HepG2 (cell line): ENCODE results near the gene RNF14. TPM values are rescaled to one million over a fixed set of nuclear protein-coding genes. Genes with fewer than 3 reads are reported as not detected.

ENCODE experiments used
- ATF7-NPFF ChIP-seq: sonication (generic); formaldehyde crosslinking; IDR thresholded peaks from 2 replicates; pipeline ENCODE4 v1.8.1; 2023; ENCODE audit warnings: mild to moderate bottlenecking, low read depth, missing genetic modification reagents, moderate library complexity
- DZIP1 ChIP-seq: sonication (generic); formaldehyde crosslinking; IDR thresholded peaks from 2 replicates; pipeline ENCODE4 v1.5.0; 2020; ENCODE audit warnings: mild to moderate bottlenecking, missing genetic modification reagents
- IRF1 ChIP-seq: sonication (generic); formaldehyde crosslinking; IDR thresholded peaks from 2 replicates; pipeline ENCODE4 v1.4.0; 2020; ENCODE audit warnings: low read depth, mild to moderate bottlenecking, missing genetic modification reagents
- MIXL1 ChIP-seq: IDR thresholded peaks from 2 replicates; pipeline ENCODE4 v1.6.1; 2016
- MXD4 ChIP-seq: IDR thresholded peaks from 2 replicates; pipeline ENCODE4 v1.6.1; 2016; ENCODE audit warnings: mild to moderate bottlenecking, missing biosample characterization, missing genetic modification reagents
- RBAK ChIP-seq: sonication (generic); formaldehyde crosslinking; IDR thresholded peaks from 2 replicates; pipeline ENCODE4 v1.5.1; 2020; ENCODE audit warnings: mild to moderate bottlenecking, missing genetic modification reagents
- RELA ChIP-seq: sonication (generic); formaldehyde crosslinking; IDR thresholded peaks from 2 replicates; pipeline ENCODE4 v1.4.0; 2020; ENCODE audit warnings: missing genetic modification reagents
- SNAPC2 ChIP-seq: sonication (generic); formaldehyde crosslinking; IDR thresholded peaks from 2 replicates; pipeline ENCODE4 v1.8.1; 2022; ENCODE audit warnings: mild to moderate bottlenecking, missing genetic modification reagents
- SP5 ChIP-seq: IDR thresholded peaks from 2 replicates; pipeline ENCODE4 v1.6.1; 2016; ENCODE audit warnings: low read depth, borderline replicate concordance
- SRF ChIP-seq: IDR thresholded peaks from 2 replicates; pipeline ENCODE4 v1.6.1; 2011; ENCODE audit warnings: mild to moderate bottlenecking, low read depth, low read length, moderate library complexity
- TFE3 ChIP-seq: IDR thresholded peaks from 2 replicates; pipeline ENCODE4 v1.6.1; 2016
- ZBTB43 ChIP-seq: sonication (generic); formaldehyde crosslinking; conservative IDR thresholded peaks from 2 replicates; pipeline ENCODE4 v1.4.0; 2020; ENCODE audit warnings: missing genetic modification reagents
- ZFP36L1 ChIP-seq: sonication (generic); formaldehyde crosslinking; IDR thresholded peaks from 2 replicates; pipeline ENCODE4 v1.8.0; 2022; ENCODE audit warnings: mild to moderate bottlenecking, missing genetic modification reagents, moderate library complexity
- ZFP90 ChIP-seq: sonication (generic); formaldehyde crosslinking; IDR thresholded peaks from 2 replicates; pipeline ENCODE4 v1.8.0; 2022; ENCODE audit warnings: missing genetic modification reagents, mild to moderate bottlenecking, inconsistent platforms, borderline replicate concordance
- ZKSCAN1 ChIP-seq: fragments of 150-350 bp; IDR thresholded peaks from 2 replicates; pipeline ENCODE4 v1.6.1; 2014; ENCODE audit warnings: low read length
- ZNF362 ChIP-seq: sonication (generic); formaldehyde crosslinking; IDR thresholded peaks from 2 replicates; pipeline ENCODE4 v1.4.0; 2020; ENCODE audit warnings: missing genetic modification reagents, mild to moderate bottlenecking, borderline replicate concordance
- ZNF503 ChIP-seq: sonication (generic); formaldehyde crosslinking; IDR thresholded peaks from 2 replicates; pipeline ENCODE4 v1.4.0; 2020; ENCODE audit warnings: missing genetic modification reagents
- ZNF724P ChIP-seq: sonication (generic); formaldehyde crosslinking; IDR thresholded peaks from 2 replicates; pipeline ENCODE4 v1.8.0; 2022; ENCODE audit warnings: missing genetic modification reagents, borderline replicate concordance
- ZNF788 ChIP-seq: sonication (generic); formaldehyde crosslinking; IDR thresholded peaks from 2 replicates; pipeline ENCODE4 v1.5.0; 2020; ENCODE audit warnings: mild to moderate bottlenecking, missing genetic modification reagents, borderline replicate concordance
- ZNF839 ChIP-seq: sonication (generic); formaldehyde crosslinking; IDR thresholded peaks from 2 replicates; pipeline ENCODE4 v1.4.0; 2020; ENCODE audit warnings: missing genetic modification reagents, mild to moderate bottlenecking, borderline replicate concordance
- polyA plus RNA-seq, 8 experiments: library from polyadenylated mRNA; depleted of rRNA in 3 of 8; stranded (reverse) in 7 of 8; unstranded in 1 of 8; fragments of >200 nt; fragmentation: Illumina TruSeq in 4 of 8; extraction: Trizol in 4 of 8; gene quantifications; 2 replicates each; pipeline versions ENCODE4 v1.2.1 to v1.2.3, GENCODE V29; 2011 to 2016; ENCODE audit warnings: low read depth in 4 of 8, missing spikeins in 1 of 8, mixed read lengths in 1 of 8; ENCODE audit not compliant: insufficient read depth in 1 of 8
- total RNA-seq, 5 experiments: library from RNA; depleted of rRNA; stranded (reverse); fragments of >200 nt; fragmentation: Illumina TruSeq; extraction: Trizol; gene quantifications; 2 replicates each; pipeline ENCODE4 v1.2.3, GENCODE V29; 2016; ENCODE audit warnings: low read depth in 1 of 5

RNF14 gene
- total and polyA plus RNA-seq, 2 of the 13 experiments (the other 11 are each of a cell fraction or from before 2014, with no cell fraction given): 11.3 to 28.1 TPM

- TF ChIP-seq TFE3 (CRISPR knock-in tag) (peak; percentile 60; the same call in 1 of the 2 replicates), SNAPC2 (peak; percentile 51; the same call in 1 of the 2 replicates), MIXL1 (CRISPR knock-in tag) (peak; percentile 63), ZNF362 (CRISPR knock-in tag) (peak; percentile 39; the same call in 1 of the 2 replicates), SP5 (peak; percentile 50), RBAK (CRISPR knock-in tag) (no peak), ZKSCAN1 (no peak), ZNF503 (CRISPR knock-in tag) (0 out of 2 replicates have a peak, but pooled peaks have one; percentile 54), ZFP90 (CRISPR knock-in tag) (peak; percentile 94), IRF1 (no peak), RELA (CRISPR knock-in tag) (no peak), ZNF839 (CRISPR knock-in tag) (no peak), SRF (no peak), ZNF788 (CRISPR knock-in tag) (peak; percentile 76; the same call in 1 of the 2 replicates), MXD4 (CRISPR knock-in tag) (0 out of 2 replicates have a peak, but pooled peaks have one; percentile 15), DZIP1 (CRISPR knock-in tag) (peak; percentile 78; the same call in 1 of the 2 replicates), ZNF724P (peak; percentile 22; the same call in 1 of the 2 replicates), ATF7-NPFF (peak; percentile 93), ZFP36L1 (CRISPR knock-in tag) (peak; percentile 82; the same call in 1 of the 2 replicates), ZBTB43 (CRISPR knock-in tag) (peak; percentile 70; the same call in 1 of the 2 replicates)
Observed at GRCh38 chr5:141968914-141969608, at the start of gene RNF14 (continued).
